Mesodermal cell (in vitro differentiated cells): ENCODE data around the gene MN1.
"Not testable (repeated sequence)": the region's sequence is repeated elsewhere in the genome, so short reads cannot be mapped to it uniquely, and the experiment has no call there.

Experiments
- H3K27ac ChIP-seq: 2 replicates; pipeline ENCODE4 v1.7.0; 2013; ENCODE audit warnings: mild to moderate bottlenecking, low read depth, low read length, moderate library complexity; ENCODE audit not compliant: severe bottlenecking
- H3K36me3 ChIP-seq: 2 replicates; pipeline ENCODE4 v1.7.1; 2013; ENCODE audit warnings: mild to moderate bottlenecking, low read length, moderate library complexity; ENCODE audit not compliant: control insufficient read depth, insufficient read depth
- H3K4me1 ChIP-seq: one replicate; pipeline ENCODE4 v1.7.1; 2013; ENCODE audit warnings: mild to moderate bottlenecking, low read length; ENCODE audit not compliant: insufficient read depth, control insufficient read depth, poor library complexity, severe bottlenecking
- H3K4me3 ChIP-seq: 2 replicates; pipeline ENCODE4 v1.7.0; 2013; ENCODE audit warnings: low read length, control low read depth, mild to moderate bottlenecking; ENCODE audit not compliant: insufficient read depth, poor library complexity, severe bottlenecking; ENCODE audit errors: extremely low read depth
- H3K9me3 ChIP-seq: 2 replicates; pipeline ENCODE4 v1.7.1; 2013; ENCODE audit warnings: mild to moderate bottlenecking, low read length, moderate library complexity; ENCODE audit not compliant: control insufficient read depth
- WGBS, 2 experiments: methylation state at CpG; one replicate each; pipeline ENCODE4 v1.1.5; 2013; ENCODE audit warnings: missing lambda C conversion rate in 2 of 2; ENCODE audit not compliant: insufficient coverage in 2 of 2; 5-methylcytosine and 5-hydroxymethylcytosine counted together

The MN1 gene

GRCh38 chr22:27747396-27748221 lies 53.9 kb downstream of the MN1 start:
- Histone ChIP-seq H3K9me3 (no peaks in the 10 kb centered on the region), H3K36me3 (no peaks in the 10 kb centered on the region), H3K4me3 (no peak overlapping the region), H3K27ac (no peak overlapping the region), H3K4me1 (peaks cover 28% of the 10 kb centered on the region)
- WGBS, 2 experiments = 98% methylated on average over 8 of the region's 13 CpGs

- Histone ChIP-seq H3K36me3 (no peaks in the 10 kb centered on the region), H3K4me1 (peaks cover 28% of the 10 kb centered on the region), H3K4me3 (no peak overlapping the region), H3K27ac (no peak overlapping the region), H3K9me3 (no peaks in the 10 kb centered on the region)
- 79 to 94% methylated on average over 2 to 8 of the region's 8 CpGs for WGBS, 2 experiments
Measured at GRCh38 chr22:27746918-27747317, 54.6 kb downstream of the MN1 start.

GRCh38 chr22:27745809-27746208 lies 55.7 kb downstream of the MN1 start:
- H3K9me3 ChIP-seq = no peaks in the 10 kb centered on the region
- H3K4me1 ChIP-seq = peaks cover 23% of the 10 kb centered on the region
- no peak overlapping the region for H3K4me3 ChIP-seq
- H3K27ac ChIP-seq = no peak overlapping the region
- no peaks in the 10 kb centered on the region for H3K36me3 ChIP-seq
- WGBS, 2 experiments = 96 to 97% methylated on average over 7 of the region's 7 CpGs

- peaks cover 17% of the 10 kb centered on the region for H3K4me1 ChIP-seq
- H3K27ac ChIP-seq = no peak overlapping the region
- 40 to 84% methylated on average over 1 to 2 of the region's 4 CpGs for WGBS, 2 experiments
- H3K36me3 ChIP-seq = no peaks in the 10 kb centered on the region
- peaks cover 5% of the 10 kb centered on the region for H3K9me3 ChIP-seq
- H3K4me3 ChIP-seq = no peak overlapping the region
Measured at GRCh38 chr22:27745154-27745553, 56.4 kb downstream of the MN1 start.

- not testable (repeated sequence) for H3K4me3 ChIP-seq, H3K9me3 ChIP-seq, H3K27ac ChIP-seq, H3K36me3 ChIP-seq, H3K4me1 ChIP-seq
- 0 to 11% methylated on average over 2 to 9 of the region's 15 CpGs for WGBS, 2 experiments
Measured at GRCh38 chr22:27744078-27744477, 57.5 kb downstream of the MN1 start.

- Histone ChIP-seq H3K27ac (no peak overlapping the region), H3K4me3 (no peak overlapping the region), H3K9me3 (peaks cover 14% of the 10 kb centered on the region), H3K4me1 (no peaks in the 10 kb centered on the region), H3K36me3 (no peaks in the 10 kb centered on the region)
- 78 to 97% methylated on average over 2 of the region's 3 CpGs for WGBS, 2 experiments
Measured at GRCh38 chr22:27740202-27740748, 61.3 kb downstream of the MN1 start.

- Histone ChIP-seq H3K4me3 (no peak overlapping the region), H3K9me3 (peaks cover 14% of the 10 kb centered on the region), H3K27ac (no peak overlapping the region), H3K36me3 (no peaks in the 10 kb centered on the region), H3K4me1 (no peaks in the 10 kb centered on the region)
- 100% methylated on average over 1 of the region's 4 CpGs; no CpG with 5 or more reads in 1 of the 2 experiments for WGBS, 2 experiments
Measured at GRCh38 chr22:27737521-27737920, 64.0 kb downstream of the MN1 start.

- WGBS, 2 experiments = 93 to 100% methylated on average over 1 to 4 of the region's 4 CpGs
Measured at GRCh38 chr22:27734066-27734465, 67.5 kb downstream of the MN1 start.

GRCh38 chr22:27732841-27733240 lies 68.7 kb downstream of the MN1 start:
- Histone ChIP-seq H3K27ac (no peak overlapping the region), H3K9me3 (peaks cover 6% of the 10 kb centered on the region), H3K4me3 (no peak overlapping the region), H3K36me3 (no peaks in the 10 kb centered on the region), H3K4me1 (peaks cover 12% of the 10 kb centered on the region)
- WGBS, 2 experiments = 88 to 98% methylated on average over 6 of the region's 6 CpGs

More at GRCh38 chr22:27734066-27734465, 67.5 kb downstream of the MN1 start:
- peaks cover 9% of the 10 kb centered on the region for H3K9me3 ChIP-seq
- no peaks in the 10 kb centered on the region for H3K36me3 ChIP-seq
- no peak overlapping the region for H3K27ac ChIP-seq
- peaks cover 3% of the 10 kb centered on the region for H3K4me1 ChIP-seq
- no peak overlapping the region for H3K4me3 ChIP-seq

GRCh38 chr22:27732391-27732790 lies 69.2 kb downstream of the MN1 start:
- Histone ChIP-seq H3K9me3 (peaks cover 1% of the 10 kb centered on the region), H3K4me3 (no peak overlapping the region), H3K4me1 (peaks cover 13% of the 10 kb centered on the region), H3K36me3 (no peaks in the 10 kb centered on the region), H3K27ac (no peak overlapping the region)
- WGBS, 2 experiments = 76 to 94% methylated on average over 2 of the region's 2 CpGs

GRCh38 chr22:27731621-27732020 lies 69.9 kb downstream of the MN1 start:
- Histone ChIP-seq H3K36me3 (no peaks in the 10 kb centered on the region), H3K4me3 (no peak overlapping the region), H3K4me1 (peaks cover 21% of the 10 kb centered on the region), H3K9me3 (no peaks in the 10 kb centered on the region), H3K27ac (no peak overlapping the region)
- 83% methylated on average over 2 of the region's 3 CpGs; no CpG with 5 or more reads in 1 of the 2 experiments for WGBS, 2 experiments
